Lower lobe of right lung (tissue), 2 donors: ENCODE measurements around the gene EXOC4. TPM values are rescaled to one million over a fixed set of nuclear protein-coding genes. Genes with fewer than 3 reads are reported as not detected.

Source experiments
- ATAC-seq, 2 donors: fragments of 200-7000 bp; cut with Tn5 transposase; one replicate each; pipeline ENCODE4 v1.9.1; 2020 to 2022; ENCODE audit warnings: mild to moderate bottlenecking in 2 of 2, moderate library complexity in 2 of 2
- DNase-seq: peaks from one replicate; pipeline ENCODE4 v3.0.0-alpha.2; 2020
- H3K27ac ChIP-seq: fragments of 200-600 bp; one replicate; pipeline ENCODE4 v1.8.0; 2022
- H3K27me3 ChIP-seq: fragments of 200-600 bp; one replicate; pipeline ENCODE4 v1.8.0; 2022; ENCODE audit warnings: low read depth
- H3K36me3 ChIP-seq: fragments of 200-600 bp; one replicate; pipeline ENCODE4 v1.8.0; 2022; ENCODE audit warnings: mild to moderate bottlenecking
- H3K4me1 ChIP-seq: fragments of 200-600 bp; one replicate; pipeline ENCODE4 v1.8.0; 2022
- H3K4me3 ChIP-seq: fragments of 200-600 bp; one replicate; pipeline ENCODE4 v1.8.0; 2022; ENCODE audit warnings: mild to moderate bottlenecking
- H3K9me3 ChIP-seq: fragments of 200-600 bp; one replicate; pipeline ENCODE4 v1.8.0; 2022
- intact Hi-C: fragments of 100-400 bp; cut with DNase I; formaldehyde crosslinking; loops from one replicate; pipeline ENCODE4 v1.11.0; 2022
- total RNA-seq: library from RNA; stranded (reverse); fragmentation: NEBNext Ultra II Directional; extraction: Animal tissue kit (Norgen Biotek cat#: 25700); gene quantifications from one replicate; pipeline ENCODE4 v1.2.1, GENCODE V29; 2021
- TF ChIP-seq, protein P1 (sequence below): fragments of 200-600 bp; IDR thresholded peaks from one replicate; pipeline ENCODE4 v1.8.0; 2022; ENCODE audit warnings: antibody characterized with exemption, mild to moderate bottlenecking
- donor health status: DM: no; HTN: yes; CAD: no; lungs with severe emphysema.

EXOC4 gene
- total RNA-seq, 1 donor from 2014 or later, result 80.2 TPM

GRCh38 chr7:133808493-133808866 is 555.6 kb downstream of the EXOC4 start:
- H3K4me3 ChIP-seq, result no peak overlapping the region
- no peaks in the 10 kb centered on the region for H3K36me3 ChIP-seq
- no peak overlapping the region for H3K27ac ChIP-seq
- TF ChIP-seq, protein P1, sequence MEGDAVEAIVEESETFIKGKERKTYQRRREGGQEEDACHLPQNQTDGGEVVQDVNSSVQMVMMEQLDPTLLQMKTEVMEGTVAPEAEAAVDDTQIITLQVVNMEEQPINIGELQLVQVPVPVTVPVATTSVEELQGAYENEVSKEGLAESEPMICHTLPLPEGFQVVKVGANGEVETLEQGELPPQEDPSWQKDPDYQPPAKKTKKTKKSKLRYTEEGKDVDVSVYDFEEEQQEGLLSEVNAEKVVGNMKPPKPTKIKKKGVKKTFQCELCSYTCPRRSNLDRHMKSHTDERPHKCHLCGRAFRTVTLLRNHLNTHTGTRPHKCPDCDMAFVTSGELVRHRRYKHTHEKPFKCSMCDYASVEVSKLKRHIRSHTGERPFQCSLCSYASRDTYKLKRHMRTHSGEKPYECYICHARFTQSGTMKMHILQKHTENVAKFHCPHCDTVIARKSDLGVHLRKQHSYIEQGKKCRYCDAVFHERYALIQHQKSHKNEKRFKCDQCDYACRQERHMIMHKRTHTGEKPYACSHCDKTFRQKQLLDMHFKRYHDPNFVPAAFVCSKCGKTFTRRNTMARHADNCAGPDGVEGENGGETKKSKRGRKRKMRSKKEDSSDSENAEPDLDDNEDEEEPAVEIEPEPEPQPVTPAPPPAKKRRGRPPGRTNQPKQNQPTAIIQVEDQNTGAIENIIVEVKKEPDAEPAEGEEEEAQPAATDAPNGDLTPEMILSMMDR, result no peak
- no peaks in the 10 kb centered on the region for H3K4me1 ChIP-seq
- ATAC-seq (no peak), DNase-seq (no peak)
- intact Hi-C loops, result no loop called here
- H3K27me3 ChIP-seq, result no peaks in the 10 kb centered on the region
- no peaks in the 10 kb centered on the region for H3K9me3 ChIP-seq

DNA sequence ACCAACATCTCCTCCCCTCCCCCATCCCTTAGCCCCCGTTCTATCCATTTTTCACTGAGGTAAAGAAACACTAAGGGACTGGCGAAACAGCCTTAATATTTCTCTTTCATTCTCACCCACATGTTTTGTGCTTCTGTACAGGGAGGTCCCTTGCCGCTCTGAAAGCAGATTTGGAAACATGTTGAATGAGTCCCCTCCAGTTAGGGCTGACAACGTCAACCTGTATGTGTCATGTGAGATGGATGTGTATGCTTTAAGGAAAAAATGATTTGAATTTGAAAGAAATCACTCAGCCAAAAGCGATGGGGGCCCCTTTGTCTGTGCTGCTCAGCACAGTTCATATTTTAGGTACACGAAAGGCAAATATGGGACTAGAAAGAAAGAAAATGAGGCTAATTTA is 560.0 kb downstream of the EXOC4 start:
- ATAC-seq (no peak), DNase-seq (no peak)
- TF ChIP-seq, protein P1, result no peak
- no peaks in the 10 kb centered on the region for H3K4me1 ChIP-seq
- intact Hi-C loops, result no loop called here
- H3K4me3 ChIP-seq, result no peak overlapping the region
- H3K36me3 ChIP-seq, result peaks cover 4% of the 10 kb centered on the region
- H3K27me3 ChIP-seq, result no peaks in the 10 kb centered on the region
- H3K9me3 ChIP-seq, result no peaks in the 10 kb centered on the region
- H3K27ac ChIP-seq, result no peak overlapping the region

DNA sequence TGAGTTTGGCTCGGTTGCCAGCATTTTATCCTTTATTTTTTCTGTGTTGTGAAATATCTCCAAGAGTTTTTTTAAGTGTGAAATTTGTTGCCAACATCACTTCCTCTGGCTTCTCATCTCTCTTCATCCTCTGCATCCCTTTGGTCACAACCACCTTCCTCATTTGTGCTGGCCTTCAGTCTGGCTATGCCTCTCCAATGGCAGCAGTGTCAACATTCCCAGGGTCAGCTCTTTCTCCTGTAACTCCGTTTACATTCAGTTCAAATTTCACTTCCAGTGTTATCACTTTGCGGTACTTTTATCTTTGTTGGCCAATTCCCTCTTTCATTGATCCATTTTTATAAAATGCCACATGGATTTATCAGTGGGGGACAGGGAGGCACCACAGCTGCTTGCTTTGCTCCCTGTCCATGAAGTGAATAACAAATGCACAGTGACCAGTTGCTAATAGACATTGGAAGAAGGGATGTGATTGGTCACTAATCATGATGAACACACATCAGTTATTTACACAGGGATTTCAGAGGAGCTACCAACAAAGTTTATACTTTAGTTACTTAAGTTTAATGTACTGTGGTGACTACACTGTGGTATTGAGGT is 562.8 kb downstream of the EXOC4 start:
- DNase-seq (no peak), ATAC-seq (no peak)
- H3K4me1 ChIP-seq, result no peaks in the 10 kb centered on the region
- TF ChIP-seq, protein P1, result no peak
- no peaks in the 10 kb centered on the region for H3K9me3 ChIP-seq
- peaks cover 14% of the 10 kb centered on the region for H3K36me3 ChIP-seq
- H3K27me3 ChIP-seq, result no peaks in the 10 kb centered on the region
- intact Hi-C loops, result no loop called here
- H3K27ac ChIP-seq, result no peak overlapping the region
- H3K4me3 ChIP-seq, result no peak overlapping the region

GRCh38 chr7:133819695-133820094 is 566.8 kb downstream of the EXOC4 start:
- DNase-seq (no peak), ATAC-seq (no peak)
- no peaks in the 10 kb centered on the region for H3K4me1 ChIP-seq
- H3K4me3 ChIP-seq, result no peak overlapping the region
- no peaks in the 10 kb centered on the region for H3K9me3 ChIP-seq
- no peak overlapping the region for H3K27ac ChIP-seq
- TF ChIP-seq, protein P1, result no peak
- intact Hi-C loops, result no loop called here
- H3K27me3 ChIP-seq, result no peaks in the 10 kb centered on the region
- H3K36me3 ChIP-seq, result peaks cover 14% of the 10 kb centered on the region

DNA sequence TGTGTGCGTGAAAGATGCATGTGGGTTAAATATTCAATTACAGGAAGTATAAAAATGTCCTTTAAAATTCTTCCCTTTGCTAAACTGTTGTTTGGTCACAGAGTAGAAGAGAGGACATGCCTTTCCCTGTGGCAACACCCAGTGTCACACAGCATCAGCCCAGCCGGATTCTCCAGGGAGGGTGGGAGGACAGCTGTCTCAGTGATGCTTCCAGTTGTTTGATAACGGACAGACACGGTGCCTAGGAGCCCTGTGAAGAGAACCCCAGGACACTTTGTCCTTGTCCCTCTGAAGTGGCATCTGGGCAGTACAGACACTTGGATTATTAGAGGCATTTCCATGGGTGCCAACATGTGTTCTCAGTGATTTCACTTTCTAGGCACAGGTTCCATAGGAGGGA is 567.7 kb downstream of the EXOC4 start:
- Histone ChIP-seq H3K36me3 (peaks cover 14% of the 10 kb centered on the region), H3K4me3 (no peak overlapping the region), H3K4me1 (no peaks in the 10 kb centered on the region), H3K27me3 (no peaks in the 10 kb centered on the region), H3K27ac (no peak overlapping the region), H3K9me3 (no peaks in the 10 kb centered on the region)
- intact Hi-C loops, result no loop called here
- no peak for DNase-seq
- TF ChIP-seq, protein P1, result no peak
- no peak for ATAC-seq
